ENCODE data around the gene ASPHD1. TPM values are rescaled to one million over a fixed set of nuclear protein-coding genes. Genes with fewer than 3 reads are reported as not detected.

ASPHD1 gene
- total RNA-seq, 1 experiment from 2014 or later: 18.4 TPM

DNA sequence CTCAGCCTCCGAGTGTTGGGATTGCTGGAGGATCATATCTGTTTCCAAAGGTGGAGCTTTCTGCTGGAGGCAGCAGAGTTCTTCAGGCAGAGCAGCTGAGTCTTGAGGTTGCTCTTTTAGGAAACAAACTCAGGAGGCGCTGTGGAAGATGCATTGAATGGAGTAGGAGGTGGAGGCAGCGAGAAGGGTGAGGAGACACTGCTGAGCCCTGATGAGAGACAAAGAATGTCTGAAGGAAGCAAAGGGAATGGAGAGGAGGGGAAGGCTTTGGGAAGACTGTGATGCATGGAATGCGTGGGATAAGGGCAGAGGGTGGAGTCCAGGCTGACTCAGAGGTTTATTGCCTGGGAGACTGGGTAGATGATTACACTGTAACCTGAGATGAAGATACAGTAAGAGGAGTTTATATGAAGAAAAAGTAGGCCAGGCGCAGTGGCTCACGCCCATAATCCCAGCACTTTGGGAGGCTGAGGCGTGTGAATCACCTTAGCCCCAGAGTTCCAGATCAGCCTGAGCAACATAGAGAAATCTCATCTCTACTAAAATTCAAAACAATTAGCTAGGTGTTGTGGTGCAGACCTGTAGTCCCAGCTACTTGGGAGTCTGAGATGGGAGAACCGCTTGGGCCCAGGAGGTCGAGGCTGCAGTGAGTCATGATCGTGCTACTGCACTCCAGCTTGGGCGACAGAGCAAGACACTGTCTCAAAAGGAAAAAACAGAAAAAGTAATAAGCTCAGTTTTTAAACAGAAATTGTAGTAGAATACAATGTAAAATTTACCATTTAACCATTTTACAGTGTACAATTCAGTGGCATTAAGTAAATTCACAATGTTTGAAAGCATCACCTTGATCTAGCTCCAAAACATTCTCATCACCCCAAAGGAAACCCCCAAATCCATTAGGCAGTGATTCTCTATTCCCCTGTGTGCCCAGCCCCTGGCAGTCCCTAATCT lies 43.8 kb downstream of the ASPHD1 start:
- DNase-seq (ENCODE audit: low spot score): peak; percentile 100

DNA sequence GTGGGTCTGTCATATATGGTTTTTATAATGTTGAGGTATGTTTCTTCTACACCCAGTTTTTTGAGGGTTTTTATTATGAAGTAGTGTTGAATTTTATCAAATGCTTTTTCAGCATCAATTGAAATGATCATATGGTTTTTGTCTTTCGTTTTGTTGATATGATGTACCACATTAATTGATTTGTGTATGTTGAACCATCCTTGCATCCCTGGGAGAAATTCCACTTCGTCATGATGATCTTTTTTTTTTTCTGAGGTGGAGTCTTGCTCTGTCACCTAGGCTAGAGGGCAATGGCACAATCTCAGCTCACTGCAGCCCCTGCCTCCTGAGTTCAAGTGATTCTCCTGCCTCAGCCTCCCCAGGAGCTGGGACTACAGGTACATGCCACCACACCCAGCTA lies 47.6 kb downstream of the ASPHD1 start:
- DNase-seq (ENCODE audit: low spot score): no peak

DNA sequence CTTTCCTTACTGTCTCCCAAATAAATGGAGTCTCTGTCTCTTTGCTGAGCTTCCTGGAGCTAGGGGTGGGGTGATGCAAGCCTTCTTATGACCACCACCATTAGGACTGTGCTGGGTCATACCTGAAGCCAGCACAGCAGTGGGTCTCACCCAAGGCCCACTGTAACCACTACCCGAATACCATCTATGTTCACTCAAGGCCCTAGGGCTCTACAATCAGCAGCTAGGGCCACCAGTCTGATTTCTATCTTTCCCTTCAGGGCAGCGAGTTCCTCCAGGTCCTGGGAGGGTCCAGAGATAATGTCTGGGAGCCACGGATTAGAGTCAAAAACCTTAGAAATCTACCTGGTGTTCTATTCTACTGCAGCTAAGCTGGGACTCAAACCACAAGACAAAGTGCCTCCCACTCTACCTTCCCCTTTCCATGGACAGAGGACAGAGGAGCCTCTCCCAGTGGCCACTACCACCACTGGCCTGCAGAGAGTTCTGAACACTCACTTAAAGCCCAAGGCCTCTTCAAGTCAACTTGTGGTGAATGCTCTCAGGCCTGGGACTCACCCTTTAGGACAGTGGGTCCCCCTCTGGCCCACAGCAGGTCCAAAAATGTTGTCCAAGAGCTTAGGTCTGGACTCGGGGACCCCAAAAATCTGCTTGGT lies 50.6 kb downstream of the ASPHD1 start:
- no peak for DNase-seq (ENCODE audit: low spot score)

DNA sequence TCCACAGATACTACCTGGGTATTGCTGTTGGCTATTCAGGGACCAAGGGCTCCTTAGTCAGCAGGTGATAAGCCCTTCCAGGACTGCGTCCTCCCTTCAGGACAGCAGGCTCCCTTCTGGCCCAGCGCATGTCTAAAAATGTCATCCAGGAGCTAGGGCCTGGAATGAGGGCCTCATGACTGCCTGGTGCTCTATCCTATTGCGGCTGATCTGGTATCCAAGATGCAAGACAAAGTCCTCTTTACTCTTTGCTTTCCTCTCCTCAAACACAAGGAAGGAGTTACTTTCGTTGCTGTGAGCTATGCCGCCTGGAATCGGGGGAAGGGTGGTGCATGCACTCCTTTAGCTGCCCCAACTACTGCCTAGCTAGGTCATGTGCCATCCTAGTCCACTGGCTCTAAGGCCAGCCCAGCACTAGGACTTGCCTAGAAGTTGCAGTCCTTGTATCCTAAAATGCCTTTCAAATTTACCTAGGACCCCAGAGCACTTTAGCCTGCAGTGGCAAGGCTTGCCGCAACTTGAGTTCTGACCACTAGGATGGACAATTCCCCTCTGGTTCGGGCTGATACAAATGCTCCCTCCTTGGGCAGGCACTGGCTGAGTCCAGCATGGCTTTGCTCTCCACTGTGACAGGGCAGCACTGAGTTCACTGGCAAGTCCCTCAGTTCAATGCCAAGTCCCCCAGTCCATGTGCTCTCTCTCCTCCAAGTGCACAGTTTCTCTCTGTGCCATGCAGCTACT lies 51.5 kb downstream of the ASPHD1 start:
- no peak for DNase-seq (ENCODE audit: low spot score)

Other genes with a start within 250 kb of the ASPHD1 start
- 12.6 and 15.7 TPM in 2 replicates for gene SPN, start 237.2 kb upstream of the ASPHD1 start, total RNA-seq (2014; rRNA removed; shearing (Covaris generic))
- gene QPRT, start 221.3 kb upstream of the ASPHD1 start, total RNA-seq (2014; rRNA removed; shearing (Covaris generic)): 83.7 and 122 TPM in 2 replicates
- gene C16orf54, start 154.5 kb upstream of the ASPHD1 start, total RNA-seq (2014; rRNA removed; shearing (Covaris generic)): 0.09 TPM in 1 of 2 replicates, not detected in the other
- not detected in 2 replicates for gene ZG16, start 122.2 kb upstream of the ASPHD1 start, total RNA-seq (2014; rRNA removed; shearing (Covaris generic))
- gene KIF22, start 109.7 kb upstream of the ASPHD1 start, total RNA-seq (2014; rRNA removed; shearing (Covaris generic)): 118 and 129 TPM in 2 replicates
- gene MAZ, start 94.0 kb upstream of the ASPHD1 start, total RNA-seq (2014; rRNA removed; shearing (Covaris generic)): 205 and 254 TPM in 2 replicates
- gene PRRT2, start 88.3 kb upstream of the ASPHD1 start, total RNA-seq (2014; rRNA removed; shearing (Covaris generic)): 3.3 and 7.4 TPM in 2 replicates
- 41.8 and 55.0 TPM in 2 replicates for gene PAGR1, start 84.3 kb upstream of the ASPHD1 start, total RNA-seq (2014; rRNA removed; shearing (Covaris generic))
- 239 and 243 TPM in 2 replicates for gene MVP, start 80.0 kb upstream of the ASPHD1 start, total RNA-seq (2014; rRNA removed; shearing (Covaris generic))
- 112 and 119 TPM in 2 replicates for gene CDIPT, start 37.3 kb upstream of the ASPHD1 start, total RNA-seq (2014; rRNA removed; shearing (Covaris generic))
- gene SEZ6L2, start 938 bp upstream of the ASPHD1 start, total RNA-seq (2014; rRNA removed; shearing (Covaris generic)): 22.1 and 24.9 TPM in 2 replicates
- gene KCTD13, start 25.7 kb downstream of the ASPHD1 start, total RNA-seq (2014; rRNA removed; shearing (Covaris generic)): 11.0 and 12.5 TPM in 2 replicates
- 90.8 and 105 TPM in 2 replicates for gene TMEM219, start 61.6 kb downstream of the ASPHD1 start, total RNA-seq (2014; rRNA removed; shearing (Covaris generic))
- gene TAOK2, start 73.4 kb downstream of the ASPHD1 start, total RNA-seq (2014; rRNA removed; shearing (Covaris generic)): 43.2 and 45.4 TPM in 2 replicates
- gene HIRIP3, start 95.1 kb downstream of the ASPHD1 start, total RNA-seq (2014; rRNA removed; shearing (Covaris generic)): 17.5 and 31.6 TPM in 2 replicates
- 151 and 184 TPM in 2 replicates for gene INO80E, start 95.8 kb downstream of the ASPHD1 start, total RNA-seq (2014; rRNA removed; shearing (Covaris generic))
- gene DOC2A, start 110.5 kb downstream of the ASPHD1 start, total RNA-seq (2014; rRNA removed; shearing (Covaris generic)): 0.45 and 1.7 TPM in 2 replicates
- not detected in 2 replicates for gene C16orf92, start 122.7 kb downstream of the ASPHD1 start, total RNA-seq (2014; rRNA removed; shearing (Covaris generic))
- gene TLCD3B, start 130.8 kb downstream of the ASPHD1 start, total RNA-seq (2014; rRNA removed; shearing (Covaris generic)): 0.38 and 1.1 TPM in 2 replicates
- gene ALDOA, start 165.3 kb downstream of the ASPHD1 start, total RNA-seq (2014; rRNA removed; shearing (Covaris generic)): 1,380 and 1,410 TPM in 2 replicates
- gene PPP4C, start 175.5 kb downstream of the ASPHD1 start, total RNA-seq (2014; rRNA removed; shearing (Covaris generic)): 185 and 215 TPM in 2 replicates
- not detected in 2 replicates for gene TBX6, start 191.4 kb downstream of the ASPHD1 start, total RNA-seq (2014; rRNA removed; shearing (Covaris generic))
- 2.9 and 7.5 TPM in 2 replicates for gene YPEL3, start 195.7 kb downstream of the ASPHD1 start, total RNA-seq (2014; rRNA removed; shearing (Covaris generic))
- 1.8 and 2.8 TPM in 2 replicates for gene GDPD3, start 213.0 kb downstream of the ASPHD1 start, total RNA-seq (2014; rRNA removed; shearing (Covaris generic))
- gene MAPK3, start 222.7 kb downstream of the ASPHD1 start, total RNA-seq (2014; rRNA removed; shearing (Covaris generic)): 34.4 and 46.6 TPM in 2 replicates